H1 (cell line): ENCODE results near the gene HK2. TPM values are rescaled to one million over a fixed set of nuclear protein-coding genes. Genes with fewer than 3 reads are reported as not detected.

Source experiments
- CHD2 ChIP-seq: IDR thresholded peaks from 2 replicates; pipeline ENCODE4 v1.6.1; 2012; ENCODE audit warnings: low read length, improper control_type of control experiment
- FOSL1 ChIP-seq: IDR thresholded peaks from 2 replicates; pipeline ENCODE4 v1.6.1; 2011; ENCODE audit warnings: mild to moderate bottlenecking, low read depth, low read length, moderate library complexity; ENCODE audit not compliant: insufficient read depth
- GABPA ChIP-seq: IDR thresholded peaks from 2 replicates; pipeline ENCODE4 v1.6.1; 2011; ENCODE audit warnings: mild to moderate bottlenecking, low read length, moderate library complexity, borderline replicate concordance; ENCODE audit not compliant: insufficient read depth
- JUN ChIP-seq: IDR thresholded peaks from 2 replicates; pipeline ENCODE4 v1.6.1; 2011; ENCODE audit warnings: low read depth, mild to moderate bottlenecking, improper control_type of control experiment, low read length
- KDM5A ChIP-seq: fragments of 200-600 bp; IDR thresholded peaks from 2 replicates; pipeline ENCODE4 v1.7.1; 2012; ENCODE audit warnings: mild to moderate bottlenecking, low read length, inconsistent platforms, mixed read lengths
- POLR2AphosphoS5 ChIP-seq: IDR thresholded peaks from 2 replicates; pipeline ENCODE4 v1.6.1; 2011; ENCODE audit warnings: low read depth, low read length
- POU5F1 ChIP-seq: IDR thresholded peaks from 2 replicates; pipeline ENCODE4 v1.6.1; 2011; ENCODE audit warnings: low read depth, mild to moderate bottlenecking, low read length, moderate library complexity
- RAD21 ChIP-seq, 2 experiments: IDR thresholded peaks in 1 of 2; conservative IDR thresholded peaks in 1 of 2; 2 replicates each; pipeline ENCODE4 v1.6.1; 2011; ENCODE audit warnings: low read depth in 2 of 2, low read length in 2 of 2, improper control_type of control experiment in 1 of 2, inconsistent platforms in 1 of 2, mild to moderate bottlenecking in 1 of 2, moderate library complexity in 1 of 2
- SIN3A ChIP-seq, 2 experiments: IDR thresholded peaks in 1 of 2; conservative IDR thresholded peaks in 1 of 2; 2 replicates each; pipeline ENCODE4 v1.6.1; 2011 to 2012; ENCODE audit warnings: low read length in 2 of 2, improper control_type of control experiment in 1 of 2, low read depth in 1 of 2, mild to moderate bottlenecking in 1 of 2
- TAF1 ChIP-seq: IDR thresholded peaks from 2 replicates; pipeline ENCODE4 v1.6.1; 2011; ENCODE audit warnings: mild to moderate bottlenecking, low read depth, low read length
- TCF12 ChIP-seq: IDR thresholded peaks from 2 replicates; pipeline ENCODE4 v1.6.1; 2011; ENCODE audit warnings: low read depth, mild to moderate bottlenecking, low read length
- polyA plus RNA-seq, 7 experiments: library from polyadenylated mRNA; depleted of rRNA in 3 of 7; stranded (reverse) in 5 of 7; unstranded in 2 of 7; fragments of >200 nt in 5 of 7; fragments of 200-250 nt in 2 of 7; gene quantifications; 1 replicate in 5 of 7; 2 replicates in 1 of 7; 4 replicates in 1 of 7; pipeline versions ENCODE4 v1.2.1 to v1.2.3, GENCODE V29; 2011 to 2013; ENCODE audit warnings: missing spikeins in 2 of 7, mixed read lengths in 2 of 7
- total RNA-seq: library from RNA; stranded (reverse); fragmentation: NEBNext Ultra II Directional; extraction: Animal tissue kit (Norgen Biotek cat#: 25700); gene quantifications from 2 replicates; pipeline ENCODE4 v1.2.1, GENCODE V29; 2021
- TF ChIP-seq, protein P1 (sequence below), 3 experiments: IDR thresholded peaks; 1 replicate in 2 of 3; 2 replicates in 1 of 3; pipeline versions ENCODE4 v1.5.1 to v1.6.1; 2011; ENCODE audit warnings: low read length in 3 of 3, mild to moderate bottlenecking in 3 of 3, inconsistent platforms in 2 of 3, low read depth in 1 of 3, moderate library complexity in 1 of 3; ENCODE audit not compliant: insufficient read depth in 1 of 3; ENCODE audit errors: control extremely low read depth in 1 of 3

HK2 gene
- total and polyA plus RNA-seq, 2 of the 8 experiments (the other 6 are each of a cell fraction or from before 2014, with no cell fraction given): 22.1 to 61.9 TPM

- TF ChIP-seq TAF1 (peak; percentile 13; the same call in 1 of the 2 replicates), JUN (no peak), TCF12 (no peak), SIN3A (conservative IDR thresholded peaks at IDR 0.05 in 1 of 2, IDR thresholded peaks at IDR 0.05 in 1 of 2; ENCODE audit: low read depth in 1 of 2, low read length in 2 of 2) (peak; percentile 95 to 98), RAD21 (IDR thresholded peaks at IDR 0.05 in 1 of 2, conservative IDR thresholded peaks at IDR 0.05 in 1 of 2; ENCODE audit: low read depth in 2 of 2, low read length in 2 of 2) (peak in 1 of 2 experiments; percentile 67; a peak in 3 of 4 replicates), FOSL1 (no peak), GABPA (no peak), KDM5A (no peak), POLR2AphosphoS5 (no peak), CHD2 (no peak), POU5F1 (no peak)
- TF ChIP-seq, protein P1, sequence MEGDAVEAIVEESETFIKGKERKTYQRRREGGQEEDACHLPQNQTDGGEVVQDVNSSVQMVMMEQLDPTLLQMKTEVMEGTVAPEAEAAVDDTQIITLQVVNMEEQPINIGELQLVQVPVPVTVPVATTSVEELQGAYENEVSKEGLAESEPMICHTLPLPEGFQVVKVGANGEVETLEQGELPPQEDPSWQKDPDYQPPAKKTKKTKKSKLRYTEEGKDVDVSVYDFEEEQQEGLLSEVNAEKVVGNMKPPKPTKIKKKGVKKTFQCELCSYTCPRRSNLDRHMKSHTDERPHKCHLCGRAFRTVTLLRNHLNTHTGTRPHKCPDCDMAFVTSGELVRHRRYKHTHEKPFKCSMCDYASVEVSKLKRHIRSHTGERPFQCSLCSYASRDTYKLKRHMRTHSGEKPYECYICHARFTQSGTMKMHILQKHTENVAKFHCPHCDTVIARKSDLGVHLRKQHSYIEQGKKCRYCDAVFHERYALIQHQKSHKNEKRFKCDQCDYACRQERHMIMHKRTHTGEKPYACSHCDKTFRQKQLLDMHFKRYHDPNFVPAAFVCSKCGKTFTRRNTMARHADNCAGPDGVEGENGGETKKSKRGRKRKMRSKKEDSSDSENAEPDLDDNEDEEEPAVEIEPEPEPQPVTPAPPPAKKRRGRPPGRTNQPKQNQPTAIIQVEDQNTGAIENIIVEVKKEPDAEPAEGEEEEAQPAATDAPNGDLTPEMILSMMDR (IDR thresholded peaks at IDR 0.05; ENCODE audit: control extremely low read depth in 1 of 3, insufficient read depth in 1 of 3, low read depth in 1 of 3, low read length in 3 of 3): peak in 2 of 3 experiments; percentile 53 to 74; a peak in 3 of 4 replicates
Measured at GRCh38 chr2:74835831-74836674, 2.1 kb downstream of the HK2 start (continued).
